GM21390 (cell line): ENCODE data around the gene ADAMTSL3.

Experiments
- ATAC-seq: cut with Tn5 transposase; IDR thresholded peaks from one replicate; pipeline ENCODE4 v1.9.1; 2021; ENCODE audit not compliant: unreplicated experiment

ADAMTSL3 gene

DNA sequence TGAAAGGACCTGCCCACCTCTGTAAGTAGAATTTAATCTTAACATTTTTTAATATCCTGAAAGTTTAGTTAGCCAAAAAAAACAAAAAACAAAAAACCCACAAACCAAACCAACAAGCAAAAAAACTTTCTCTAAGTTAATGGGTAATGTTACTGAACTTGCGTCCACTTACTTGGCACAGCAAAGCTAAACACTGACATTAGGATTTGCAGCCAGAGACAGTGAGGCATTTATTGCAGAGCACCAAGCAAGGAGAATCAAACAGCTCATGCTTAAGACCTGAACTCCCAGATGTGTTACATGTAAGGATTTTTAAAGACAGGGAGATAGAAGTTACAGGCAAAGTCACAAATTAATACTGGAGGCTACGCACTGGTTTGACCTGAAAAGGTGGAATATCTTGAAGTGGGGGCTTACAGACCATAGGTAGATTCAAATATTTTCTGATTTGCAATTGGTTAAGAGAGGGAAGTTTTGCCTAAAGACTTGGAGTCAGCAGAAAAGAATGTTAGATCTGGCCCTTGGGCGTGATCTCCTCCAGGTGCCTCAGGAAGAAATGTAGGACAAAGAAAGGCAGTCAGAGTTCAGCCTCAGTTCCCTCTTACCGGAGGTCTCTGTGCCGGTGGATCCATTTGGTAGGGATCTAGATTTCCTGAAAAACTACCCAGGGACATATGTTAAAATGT is 205.0 kb downstream of the ADAMTSL3 start:
- no peak for ATAC-seq

DNA sequence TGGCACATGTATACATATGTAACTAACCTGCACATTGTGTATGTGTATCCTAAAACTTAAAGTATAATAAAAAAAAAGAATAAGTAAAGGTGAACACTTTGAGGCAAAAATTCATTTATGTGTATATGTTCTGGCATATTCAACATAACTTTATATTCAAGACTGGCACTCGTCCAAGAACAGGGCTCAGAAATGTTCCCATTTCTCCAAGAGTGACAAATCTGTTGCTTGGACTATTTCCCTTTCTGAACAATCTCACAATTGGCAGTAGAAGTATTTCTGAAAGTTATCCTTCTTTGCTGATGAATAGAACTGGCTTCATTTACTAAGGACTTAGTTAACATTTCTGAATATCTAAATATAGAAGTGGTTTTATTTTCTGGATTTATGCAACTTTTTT is 212.8 kb downstream of the ADAMTSL3 start:
- ATAC-seq, result no peak

DNA sequence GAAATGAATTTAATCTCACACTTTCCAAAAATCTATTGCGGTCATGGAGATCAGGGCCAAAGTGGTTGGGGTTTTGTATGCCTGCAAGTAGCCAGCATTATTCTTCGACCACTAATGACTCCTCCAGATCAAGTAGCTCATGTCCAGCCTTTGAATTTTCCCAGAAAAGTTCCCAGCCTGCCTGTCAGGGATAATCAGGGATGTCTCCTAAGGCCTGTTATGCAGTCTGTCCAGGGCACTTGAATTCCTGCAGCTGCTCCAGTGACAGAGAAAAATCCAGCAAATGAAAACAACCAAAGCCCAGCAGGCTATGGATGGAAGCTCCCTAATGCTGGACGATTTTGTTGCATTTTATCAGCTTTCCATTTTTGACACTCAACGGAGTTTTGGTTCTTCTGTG is 215.4 kb downstream of the ADAMTSL3 start:
- no peak for ATAC-seq

- ATAC-seq, result peak; percentile 82
Observed at GRCh38 chr15:83871808-83872559, 218.1 kb downstream of the ADAMTSL3 start.

- no peak for ATAC-seq
Observed at GRCh38 chr15:83873966-83874365, 220.0 kb downstream of the ADAMTSL3 start.

- no peak for ATAC-seq
Observed at GRCh38 chr15:83880529-83880928, 226.6 kb downstream of the ADAMTSL3 start.

DNA sequence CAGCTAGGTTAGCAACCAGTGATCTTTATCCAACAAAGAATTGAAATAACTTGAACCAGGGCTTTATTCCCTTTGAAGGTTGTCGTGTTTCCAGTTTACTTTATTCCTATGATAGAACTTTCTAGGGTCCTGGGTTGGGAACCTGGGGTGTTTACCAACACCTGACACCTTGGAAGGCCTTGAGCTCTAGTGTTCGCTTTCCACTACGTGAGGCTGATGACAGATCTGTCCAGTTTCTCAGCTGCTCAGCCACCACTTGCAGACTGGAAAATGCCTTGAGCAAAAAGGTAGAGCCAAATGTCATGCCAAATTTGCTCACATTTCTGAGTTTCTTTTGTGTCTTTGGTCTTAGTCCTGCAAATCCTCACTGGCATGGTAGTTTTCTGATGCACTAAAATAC is 227.2 kb downstream of the ADAMTSL3 start:
- no peak for ATAC-seq

GRCh38 chr15:83886321-83886720 is 232.4 kb downstream of the ADAMTSL3 start:
- no peak for ATAC-seq

DNA sequence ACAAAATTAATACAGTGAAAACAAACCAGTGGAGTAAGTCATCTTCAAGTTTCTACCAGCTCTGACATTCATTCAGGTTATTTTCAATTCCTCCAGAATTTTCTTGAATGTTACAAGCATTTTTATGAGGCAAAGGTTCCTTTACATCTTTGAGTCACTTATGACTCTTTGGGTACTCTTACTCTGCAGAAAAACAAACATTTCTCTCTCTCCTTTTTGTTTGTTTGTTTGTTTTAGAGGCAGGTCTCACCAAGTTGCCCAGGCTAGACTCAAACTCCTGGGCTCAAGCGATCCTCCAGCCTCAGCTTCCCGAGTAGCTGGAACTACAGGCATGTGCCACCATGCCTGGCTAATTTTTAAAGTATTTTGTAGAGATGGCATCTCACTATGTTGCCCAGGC is 233.5 kb downstream of the ADAMTSL3 start:
- ATAC-seq, result no peak

DNA sequence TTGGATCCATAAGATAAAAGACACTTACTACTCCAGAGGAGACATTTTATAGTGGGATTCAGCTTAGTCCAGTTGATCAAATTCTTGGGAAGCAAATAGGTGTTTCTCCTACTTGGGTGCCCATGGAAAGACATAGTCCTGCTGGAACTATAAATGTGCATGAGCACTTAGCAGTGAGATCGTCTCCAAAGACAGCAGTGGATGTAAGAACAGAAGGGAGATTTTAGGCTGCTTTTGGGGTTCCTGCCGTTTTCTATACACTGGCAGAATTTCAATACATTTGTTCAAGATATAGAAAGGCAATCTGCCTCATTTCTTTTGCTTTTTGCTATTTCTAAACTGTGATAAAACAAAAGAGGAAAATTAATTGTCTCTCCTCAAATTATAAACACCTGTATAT is 234.0 kb downstream of the ADAMTSL3 start:
- no peak for ATAC-seq

DNA sequence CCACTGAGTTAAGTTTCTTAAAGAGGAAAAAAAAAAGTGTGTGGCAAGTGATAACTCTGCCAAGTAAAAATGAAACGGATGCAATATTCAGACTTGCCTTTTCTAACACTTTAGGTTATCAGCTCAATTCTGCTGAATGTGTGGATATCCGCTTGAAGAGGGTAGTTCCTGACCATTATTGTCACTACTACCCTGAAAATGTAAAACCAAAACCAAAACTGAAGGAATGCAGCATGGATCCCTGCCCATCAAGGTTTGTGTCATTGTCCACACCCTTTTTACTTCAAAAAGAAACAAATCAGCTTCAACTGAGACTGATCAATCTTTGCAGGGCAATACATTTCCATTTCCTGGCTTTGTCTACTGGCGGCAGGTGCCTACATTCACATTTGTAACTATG is 236.1 kb downstream of the ADAMTSL3 start:
- no peak for ATAC-seq

DNA sequence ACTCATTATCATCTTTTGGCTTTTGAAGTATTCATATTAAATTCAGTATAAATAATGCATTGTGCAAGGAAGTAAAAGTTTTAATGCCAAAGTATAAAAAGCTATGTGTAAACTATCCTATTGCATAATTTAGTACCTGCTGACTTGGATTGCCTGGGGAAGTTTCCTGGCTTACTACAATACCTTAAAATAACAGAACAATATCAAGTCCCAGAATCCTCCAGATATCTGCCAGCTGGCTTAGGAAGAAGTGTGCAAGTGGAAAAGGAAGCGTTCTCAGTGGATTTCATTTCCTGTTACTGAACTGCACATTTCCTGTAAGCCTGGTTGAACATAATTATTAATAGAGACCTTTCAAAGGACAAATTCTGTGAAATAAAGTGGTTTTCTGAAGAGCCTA is 236.7 kb downstream of the ADAMTSL3 start:
- no peak for ATAC-seq

DNA sequence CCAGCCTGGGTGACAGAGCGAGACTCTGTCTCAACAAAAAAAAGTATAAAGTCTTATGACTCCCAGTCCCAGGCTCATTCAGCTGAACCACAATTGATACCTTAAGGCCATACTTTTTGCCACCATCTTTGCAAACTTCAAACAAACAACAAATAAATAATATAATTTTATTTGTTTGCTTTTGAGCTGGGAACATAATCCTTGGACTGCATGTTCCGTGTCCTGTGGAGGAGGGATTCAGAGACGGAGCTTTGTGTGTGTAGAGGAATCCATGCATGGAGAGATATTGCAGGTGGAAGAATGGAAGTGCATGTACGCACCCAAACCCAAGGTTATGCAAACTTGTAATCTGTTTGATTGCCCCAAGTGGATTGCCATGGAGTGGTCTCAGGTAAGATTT is 238.6 kb downstream of the ADAMTSL3 start:
- no peak for ATAC-seq

DNA sequence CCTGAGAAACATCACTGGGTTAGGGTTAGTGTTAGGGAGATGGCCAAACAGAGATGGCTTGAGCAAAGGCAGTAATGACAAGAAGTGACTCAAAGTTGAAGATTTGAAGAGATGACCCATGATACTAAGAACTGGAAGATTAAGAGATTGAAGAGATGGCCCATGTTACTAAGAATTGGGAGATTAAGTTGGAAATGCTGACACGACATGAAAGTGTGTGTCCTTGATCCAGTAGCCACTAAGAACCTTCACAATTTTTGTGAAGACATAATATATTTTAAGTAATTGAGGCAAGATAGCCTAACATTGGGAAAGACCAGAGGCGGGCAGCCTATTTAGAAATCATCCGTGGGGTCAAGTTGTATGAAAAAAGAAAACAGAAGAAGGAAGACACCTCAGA is 239.4 kb downstream of the ADAMTSL3 start:
- ATAC-seq, result no peak

- ATAC-seq, result no peak
Observed at GRCh38 chr15:83897037-83897436, 243.1 kb downstream of the ADAMTSL3 start.

- ATAC-seq, result no peak
Observed at GRCh38 chr15:83898361-83898760, 244.4 kb downstream of the ADAMTSL3 start.

- no peak for ATAC-seq
Observed at GRCh38 chr15:83899670-83900069, 245.7 kb downstream of the ADAMTSL3 start.

DNA sequence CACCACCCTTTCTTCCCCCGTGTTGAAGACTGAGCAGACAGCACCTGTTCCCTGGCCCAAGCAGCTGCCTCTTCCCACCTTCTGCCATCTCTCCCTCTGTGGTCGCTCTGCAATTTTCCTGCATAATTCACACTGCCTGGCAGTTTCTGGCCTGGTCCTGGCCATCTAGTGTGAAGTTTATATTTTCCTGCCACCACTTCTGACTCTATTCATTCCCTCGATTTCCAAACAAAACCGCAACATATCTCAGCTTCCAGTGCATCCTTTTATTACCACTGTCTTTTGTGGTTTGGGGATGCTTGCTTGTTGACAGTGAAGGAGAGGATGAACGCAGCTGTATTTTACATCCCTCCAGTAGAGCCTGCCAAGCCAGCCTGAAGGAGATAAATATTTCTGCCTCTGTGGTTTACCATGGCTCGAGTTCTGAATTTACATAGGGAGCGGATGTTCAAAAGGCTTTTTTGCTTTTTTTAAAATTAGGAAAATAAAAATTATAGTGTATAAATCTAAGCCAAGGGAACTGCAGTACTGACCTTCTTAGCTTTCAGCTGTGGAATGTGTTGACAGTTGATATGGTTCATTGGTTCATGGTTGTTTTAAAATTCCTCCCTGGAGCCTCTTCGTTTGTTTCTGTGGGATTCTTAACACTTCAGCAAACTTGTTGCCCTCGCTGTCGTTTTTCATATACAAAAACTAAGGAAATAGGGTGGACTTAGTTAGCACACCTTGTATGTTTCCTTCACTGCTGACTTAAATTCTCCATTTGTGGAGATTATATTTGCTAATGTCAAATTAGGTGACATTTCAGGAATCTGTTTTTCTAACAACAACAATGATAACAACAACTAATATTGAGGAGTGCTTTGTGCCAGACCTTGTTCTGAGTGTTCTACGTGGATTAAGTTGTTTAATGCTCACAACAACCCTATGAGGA is 250.5 kb downstream of the ADAMTSL3 start:
- ATAC-seq, result no peak

- ATAC-seq, result no peak
Observed at GRCh38 chr15:83905556-83906273, 251.8 kb downstream of the ADAMTSL3 start.

DNA sequence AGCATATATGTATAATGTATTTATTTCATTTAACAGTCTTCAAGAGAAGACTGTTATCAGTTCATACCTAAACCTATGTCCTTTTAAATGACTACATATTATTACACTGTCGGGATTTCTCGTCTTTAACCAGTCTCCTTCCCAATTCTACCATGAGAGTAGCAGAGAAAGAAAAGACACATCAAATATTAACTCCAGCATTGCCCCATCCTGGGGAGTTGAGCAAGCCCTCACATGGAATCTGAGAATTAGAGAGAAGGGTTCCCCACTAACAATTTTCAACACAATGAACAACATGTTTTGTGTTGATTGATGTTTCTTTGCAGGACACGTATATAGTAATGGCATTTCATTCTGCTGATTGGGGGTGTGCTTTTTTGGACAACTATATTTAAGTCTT is 257.4 kb downstream of the ADAMTSL3 start:
- ATAC-seq, result no peak

DNA sequence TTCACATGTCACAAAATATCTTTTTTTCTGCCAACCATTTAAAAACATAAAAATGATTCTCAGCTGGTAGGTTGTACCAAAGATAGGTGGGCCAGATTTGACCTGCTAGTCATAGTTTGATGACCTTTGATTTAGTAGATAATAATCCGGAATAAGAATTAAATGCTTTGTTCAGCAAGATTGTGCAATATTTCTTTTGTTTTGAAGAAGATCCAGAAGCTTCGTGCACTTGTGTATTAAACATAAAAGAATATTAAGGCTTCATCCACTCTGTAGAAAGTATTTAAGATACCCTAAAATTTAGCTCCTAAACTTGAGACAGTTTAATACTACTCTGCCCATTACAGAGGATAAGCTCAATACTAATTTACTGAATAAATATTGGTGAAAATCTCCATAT is 258.4 kb downstream of the ADAMTSL3 start:
- no peak for ATAC-seq
